ENCODE measurements around the gene ELMOD2. TPM values are rescaled to one million over a fixed set of nuclear protein-coding genes. Genes with fewer than 3 reads are reported as not detected.

ELMOD2 gene
- total and polyA plus RNA-seq, 2 of the 13 experiments (the other 11 are each of a cell fraction or from before 2014, with no cell fraction given) = 10.2 to 38.1 TPM

- FAIRE-seq = no peak
- Histone ChIP-seq H3K79me2 (ENCODE audit: insufficient read depth, low read length) (no peaks in the 10 kb centered on the region), H3K27ac (ENCODE audit: extremely low read length, insufficient read depth, low read length) (no peak overlapping the region), H3K4me2 (ENCODE audit: low read depth, low read length) (no peak overlapping the region), H3K4me1 (ENCODE audit: insufficient read depth, low read length) (no peaks in the 10 kb centered on the region), H3K27me3 (ENCODE audit: control insufficient read depth in 1 of 2, insufficient read depth in 2 of 2, low read length in 2 of 2) (peaks cover 0 to 35% of the 10 kb centered on the region in 2 experiments; a peak in 2 of 5 replicates), H3K9me3 (ENCODE audit: low read length) (no peaks in the 10 kb centered on the region), H3K36me3 (replicated peaks in 1 of 2; ENCODE audit: control insufficient read depth in 1 of 2, insufficient read depth in 2 of 2, low read length in 2 of 2) (no peaks in the 10 kb centered on the region), H2AFZ (ENCODE audit: low read length) (no peak overlapping the region), H3K9ac (ENCODE audit: insufficient read depth, low read depth, low read length) (no peak overlapping the region), H4K20me1 (ENCODE audit: insufficient read depth, low read length) (no peaks in the 10 kb centered on the region), H3K4me3 (replicated peaks in 1 of 3; ENCODE audit: insufficient read depth in 1 of 3, low read depth in 2 of 3, low read length in 3 of 3) (no peak overlapping the region)
- intact Hi-C loops (cut with micrococcal nuclease; ENCODE audit: unreplicated experiment) (no loop called here), in situ Hi-C loops (cut with HindIII; ENCODE audit: extremely low pct_ligation_motif_present, low pct_unique_long_range_greater_than_20kb) (no loop called here)
- no TSS peak for BruUV-seq (replicated peaks)
- POLR2A ChIA-PET = no interaction called here
- 0% methylated on average over 3 of the region's 3 CpGs for WGBS (ENCODE audit: low lambda C conversion rate)
- TF ChIP-seq, protein P1, sequence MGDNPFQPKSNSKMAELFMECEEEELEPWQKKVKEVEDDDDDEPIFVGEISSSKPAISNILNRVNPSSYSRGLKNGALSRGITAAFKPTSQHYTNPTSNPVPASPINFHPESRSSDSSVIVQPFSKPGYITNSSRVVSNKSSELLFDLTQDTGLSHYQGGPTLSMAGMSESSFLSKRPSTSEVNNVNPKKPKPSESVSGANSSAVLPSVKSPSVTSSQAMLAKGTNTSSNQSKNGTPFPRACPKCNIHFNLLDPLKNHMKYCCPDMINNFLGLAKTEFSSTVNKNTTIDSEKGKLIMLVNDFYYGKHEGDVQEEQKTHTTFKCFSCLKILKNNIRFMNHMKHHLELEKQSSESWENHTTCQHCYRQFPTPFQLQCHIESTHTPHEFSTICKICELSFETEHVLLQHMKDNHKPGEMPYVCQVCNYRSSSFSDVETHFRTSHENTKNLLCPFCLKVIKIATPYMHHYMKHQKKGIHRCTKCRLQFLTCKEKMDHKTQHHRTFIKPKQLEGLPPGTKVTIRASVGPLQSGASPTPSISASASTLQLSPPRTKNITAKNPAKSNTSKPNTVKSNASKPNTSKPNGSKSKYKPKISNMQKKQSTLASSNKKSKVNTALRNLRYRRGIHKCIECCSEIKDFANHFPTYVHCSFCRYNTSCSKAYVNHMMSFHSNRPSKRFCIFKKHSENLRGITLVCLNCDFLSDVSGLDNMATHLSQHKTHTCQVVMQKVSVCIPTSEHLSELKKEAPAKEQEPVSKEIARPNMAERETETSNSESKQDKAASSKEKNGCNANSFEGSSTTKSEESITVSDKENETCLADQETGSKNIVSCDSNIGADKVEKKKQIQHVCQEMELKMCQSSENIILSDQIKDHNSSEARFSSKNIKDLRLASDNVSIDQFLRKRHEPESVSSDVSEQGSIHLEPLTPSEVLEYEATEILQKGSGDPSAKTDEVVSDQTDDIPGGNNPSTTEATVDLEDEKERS (CRISPR knock-in tag; IDR thresholded peaks at IDR 0.05) = no peak
- TF ChIP-seq ZBTB38 (CRISPR knock-in tag; IDR thresholded peaks at IDR 0.05) (no peak), MYC (CRISPR knock-in tag; IDR thresholded peaks at IDR 0.05; ENCODE audit: borderline replicate concordance) (no peak), SMC3 (IDR thresholded peaks at IDR 0.05; ENCODE audit: low read length) (no peak), ZFP36L1 (CRISPR knock-in tag; IDR thresholded peaks at IDR 0.05) (no peak), POGZ (CRISPR knock-in tag; IDR thresholded peaks at IDR 0.05) (no peak), TRAFD1 (CRISPR knock-in tag; IDR thresholded peaks at IDR 0.05; ENCODE audit: borderline replicate concordance) (no peak), CCAR2 (optimal IDR thresholded peaks at IDR 0.05; ENCODE audit: low read depth, low read length) (no peak)
- ATAC-seq = no peak
- CTCF ChIA-PET (ENCODE audit: low intra/inter-chr PET ratio, low total read pairs) = no interaction called here
- no peak for DNase-seq (ENCODE audit: low spot score)
Measured at GRCh38 chr4:140581078-140581477, 57.1 kb downstream of the ELMOD2 start.
